HL-60/S4 treated with retinoic acid at 250 ng/mL for 4 days and 3 days (cell line): ENCODE measurements around the gene PCBP3.
"Not testable (repeated sequence)": the region's sequence is repeated elsewhere in the genome, so short reads cannot be mapped to it uniquely, and the experiment has no call there.

Experiments
- in situ Hi-C: fragments of 300-500 bp; cut with MboI; formaldehyde crosslinking; loops from 2 replicates; pipeline ENCODE4 v1.7.0; 2022; ENCODE audit warnings: low sequenced_read_pairs

PCBP3 gene

GRCh38 chr21:45662623-45663245 is 19.2 kb downstream of the PCBP3 start:
- in situ Hi-C loops: not testable (repeated sequence)

DNA sequence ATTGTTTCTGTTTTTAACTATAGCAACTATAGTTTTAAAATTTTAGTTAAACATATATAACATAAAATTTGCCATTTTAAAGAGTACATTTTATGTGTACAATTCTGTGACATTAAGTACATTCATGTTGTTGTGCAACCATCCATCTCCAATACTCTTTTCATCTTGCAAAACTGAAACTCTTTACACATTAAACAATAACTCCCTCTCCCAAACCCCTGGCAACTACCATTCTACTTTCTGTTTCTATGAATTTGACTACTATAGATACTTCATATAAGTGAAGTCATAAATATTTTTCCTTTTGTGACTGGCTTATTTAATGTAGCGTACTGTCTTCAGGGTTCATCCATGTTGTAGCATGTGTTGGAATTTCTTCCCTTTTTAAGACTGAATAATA is 25.9 kb downstream of the PCBP3 start:
- in situ Hi-C loops: no loop called here

DNA sequence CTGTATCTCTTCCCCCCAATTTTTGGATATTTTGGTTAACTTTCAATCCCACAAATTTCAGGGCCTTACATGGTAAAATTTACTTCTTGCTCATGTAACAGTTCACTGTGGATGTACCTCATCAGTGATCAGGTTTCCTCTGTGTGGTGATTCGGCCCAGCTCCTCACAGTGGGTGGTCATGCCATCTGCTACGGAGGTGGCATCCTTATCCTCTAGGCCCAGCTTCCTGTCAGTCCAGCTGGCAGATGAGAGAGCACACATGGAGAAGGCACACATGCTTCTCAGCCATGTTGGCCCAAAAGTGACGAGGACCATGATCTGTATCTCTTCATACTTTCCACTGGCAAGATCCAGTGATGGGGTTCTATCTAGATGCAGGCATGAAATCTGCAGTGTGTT is 27.2 kb downstream of the PCBP3 start:
- in situ Hi-C loops: no loop called here

DNA sequence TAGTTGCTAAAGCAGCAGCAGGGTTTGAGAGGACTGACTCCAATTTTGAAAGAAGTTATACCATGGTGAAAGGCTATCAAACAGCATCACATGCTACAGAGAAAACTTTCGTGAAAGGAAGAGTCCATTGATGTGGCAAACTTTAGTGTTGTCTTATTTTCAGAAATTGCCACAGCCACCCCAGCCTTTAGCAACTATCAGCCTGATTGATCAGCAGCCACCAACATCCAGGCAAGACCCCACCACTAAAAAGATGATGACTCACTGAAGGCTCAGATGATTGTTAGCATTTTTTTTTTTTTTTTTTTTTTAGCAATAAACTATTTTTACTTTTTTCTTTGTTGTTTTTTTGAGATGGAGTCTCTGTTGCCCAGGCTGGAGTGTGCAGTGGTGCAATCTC is 35.3 kb downstream of the PCBP3 start:
- in situ Hi-C loops: not testable (repeated sequence)

DNA sequence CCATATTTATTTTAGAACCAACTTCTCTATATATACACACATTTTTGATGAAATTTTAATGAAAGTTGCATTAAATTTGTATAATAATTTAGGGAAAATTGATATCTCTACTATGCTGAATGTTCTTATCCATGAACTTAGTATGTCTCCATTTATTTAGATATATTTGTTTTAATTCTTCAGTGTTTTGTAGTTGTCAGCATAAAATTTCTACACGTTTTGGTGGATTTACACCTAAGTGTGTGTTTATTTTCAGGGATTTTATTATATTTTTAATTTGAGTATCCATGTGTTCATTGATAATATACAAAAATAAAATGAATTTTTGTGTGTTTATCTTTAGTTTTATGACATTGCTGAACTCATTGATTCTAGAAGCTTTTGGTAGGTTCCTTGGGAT is 36.7 kb downstream of the PCBP3 start:
- in situ Hi-C loops: no loop called here

DNA sequence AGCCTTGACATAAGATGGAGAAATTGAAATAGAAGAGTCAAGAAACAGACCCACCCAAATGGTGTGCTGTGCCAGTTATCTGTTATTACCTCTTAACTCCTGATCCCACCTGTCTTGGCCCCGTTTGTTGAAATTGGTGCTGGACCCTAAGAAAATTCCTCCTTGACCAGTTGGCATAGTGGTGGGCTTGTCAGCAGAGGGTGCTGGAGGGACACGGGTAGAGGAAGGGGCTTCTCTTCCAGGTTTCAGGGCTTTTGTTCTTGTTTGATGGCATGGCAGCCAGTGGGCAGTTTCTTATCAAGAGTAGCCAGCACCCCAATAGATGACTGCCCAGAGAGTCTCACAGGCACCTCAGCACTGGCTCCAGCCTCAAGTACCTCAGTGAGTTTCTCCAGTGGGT is 51.6 kb downstream of the PCBP3 start:
- in situ Hi-C loops: no loop called here

- in situ Hi-C loops: no loop called here
These were observed 55.1 kb downstream of the PCBP3 start for GRCh38 chr21:45698493-45699184.

GRCh38 chr21:45699251-45699942 is 55.9 kb downstream of the PCBP3 start:
- in situ Hi-C loops: no loop called here

DNA sequence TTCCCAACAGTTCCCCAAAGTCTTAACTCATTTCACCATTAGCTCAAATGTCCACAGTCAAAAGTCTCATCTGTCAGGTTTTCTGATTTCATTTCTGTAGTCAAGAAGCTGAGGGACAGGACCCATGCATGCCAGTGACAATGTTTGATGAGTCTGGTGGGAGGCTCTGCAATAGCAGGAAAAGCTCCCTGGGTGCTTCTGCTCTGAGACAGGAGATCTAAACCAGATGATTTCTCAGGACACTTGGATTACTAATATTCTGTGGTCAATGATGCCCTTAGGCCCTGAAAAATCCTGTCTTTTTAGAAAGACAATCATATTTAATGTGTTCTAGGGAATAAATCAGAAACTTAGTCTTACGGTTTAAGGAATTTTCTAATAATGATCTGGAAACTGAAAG is 56.4 kb downstream of the PCBP3 start:
- in situ Hi-C loops: no loop called here

DNA sequence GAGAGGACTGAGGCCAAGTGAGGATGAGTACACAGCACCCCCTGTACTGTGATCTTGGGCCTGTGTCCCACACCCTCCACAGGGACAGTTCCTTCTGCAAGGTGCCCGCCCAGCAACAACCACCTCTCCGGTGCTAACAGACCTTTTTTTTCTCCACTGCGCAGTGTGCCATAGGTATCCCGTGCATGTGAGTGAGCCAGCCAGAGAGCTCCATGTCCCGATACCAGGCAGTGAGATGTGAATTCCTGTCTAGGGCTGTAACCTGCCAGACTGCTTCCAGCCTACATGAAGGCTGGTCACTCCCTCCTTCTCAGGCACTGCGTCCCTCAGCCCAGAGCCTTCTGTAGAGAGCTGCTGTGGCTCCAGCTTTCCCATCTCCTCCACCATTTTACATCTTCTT is 56.9 kb downstream of the PCBP3 start:
- in situ Hi-C loops: no loop called here

GRCh38 chr21:45704311-45705108 is 61.0 kb downstream of the PCBP3 start:
- in situ Hi-C loops: no loop called here

GRCh38 chr21:45706299-45706698 is 62.8 kb downstream of the PCBP3 start:
- in situ Hi-C loops: no loop called here

DNA sequence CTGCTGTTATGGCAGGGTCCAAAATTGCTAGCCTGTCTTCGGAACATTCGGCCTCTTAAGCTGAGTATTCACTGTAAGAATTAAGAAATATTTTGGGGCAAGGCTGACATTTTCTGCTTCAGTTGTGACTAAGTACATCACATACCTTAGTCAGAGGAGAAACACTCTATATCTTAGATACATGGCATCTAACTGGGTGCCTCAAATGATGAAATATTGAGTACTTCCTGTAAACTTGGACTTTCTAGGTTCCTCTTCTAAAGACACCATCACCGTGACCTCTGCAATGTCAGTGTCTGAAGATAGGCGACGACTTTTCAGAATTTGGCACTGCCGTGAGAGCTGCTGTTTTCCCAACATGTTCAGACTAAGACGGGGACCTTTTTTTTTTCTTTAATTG is 65.6 kb downstream of the PCBP3 start:
- in situ Hi-C loops: no loop called here

- in situ Hi-C loops: no loop called here
These were observed 66.3 kb downstream of the PCBP3 start for GRCh38 chr21:45709696-45710268.

DNA sequence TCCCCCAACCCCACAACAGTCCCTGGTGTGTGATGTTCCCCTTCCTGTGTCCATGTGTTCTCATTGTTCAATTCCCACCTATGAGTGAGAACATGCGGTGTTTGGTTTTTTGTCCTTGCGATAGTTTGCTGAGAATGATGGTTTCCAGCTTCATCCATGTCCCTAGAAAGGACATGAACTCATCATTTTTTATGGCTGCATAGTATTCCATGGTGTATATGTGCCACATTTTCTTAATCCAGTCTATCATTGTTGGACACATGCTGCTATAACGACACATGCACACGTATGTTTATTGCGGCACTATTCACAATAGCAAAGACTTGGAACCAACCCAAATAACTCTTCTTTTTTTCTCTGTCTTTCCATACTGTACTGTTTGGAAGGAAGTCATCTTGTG is 66.8 kb downstream of the PCBP3 start:
- in situ Hi-C loops: not testable (repeated sequence)

DNA sequence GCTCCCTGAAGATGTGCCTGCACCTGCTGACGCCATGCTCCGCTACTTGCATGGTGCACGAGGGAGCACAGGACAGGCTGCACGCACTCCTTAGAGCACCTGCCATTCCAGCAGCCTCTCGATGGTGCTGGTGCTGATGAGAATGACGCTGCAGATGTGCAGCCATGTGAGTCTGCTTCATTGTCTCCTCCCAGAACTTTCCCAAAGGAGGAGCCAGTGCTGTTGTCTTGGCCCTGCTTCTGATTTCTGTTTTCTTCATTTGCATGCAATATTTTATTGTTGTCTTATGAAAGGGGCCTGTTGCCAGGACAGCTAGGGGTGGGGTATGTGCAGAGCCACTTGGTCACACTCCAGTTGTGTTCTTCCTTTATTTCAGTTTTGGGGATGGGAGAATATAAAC is 70.1 kb downstream of the PCBP3 start:
- in situ Hi-C loops: no loop called here

DNA sequence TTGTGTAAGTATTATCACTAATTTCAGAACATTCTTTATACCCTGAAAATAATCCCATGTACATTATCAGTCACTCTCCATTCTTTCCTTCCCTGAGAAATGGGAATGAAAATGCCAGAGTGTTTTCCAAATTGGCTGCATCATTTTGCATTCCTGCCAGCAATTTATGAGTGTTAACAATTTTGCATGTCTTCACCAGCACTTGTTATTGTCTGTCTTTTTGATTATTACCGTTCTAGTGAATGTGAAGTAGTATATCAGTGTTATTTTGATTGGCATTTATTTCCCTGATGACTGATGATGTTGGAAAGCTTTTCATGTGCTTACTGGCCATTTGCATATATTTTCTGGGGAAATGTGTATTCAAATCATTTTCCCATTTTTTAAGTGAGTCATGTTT is 71.9 kb downstream of the PCBP3 start:
- in situ Hi-C loops: no loop called here

- in situ Hi-C loops: no loop called here
These were observed 74.9 kb downstream of the PCBP3 start for GRCh38 chr21:45718413-45718812.

DNA sequence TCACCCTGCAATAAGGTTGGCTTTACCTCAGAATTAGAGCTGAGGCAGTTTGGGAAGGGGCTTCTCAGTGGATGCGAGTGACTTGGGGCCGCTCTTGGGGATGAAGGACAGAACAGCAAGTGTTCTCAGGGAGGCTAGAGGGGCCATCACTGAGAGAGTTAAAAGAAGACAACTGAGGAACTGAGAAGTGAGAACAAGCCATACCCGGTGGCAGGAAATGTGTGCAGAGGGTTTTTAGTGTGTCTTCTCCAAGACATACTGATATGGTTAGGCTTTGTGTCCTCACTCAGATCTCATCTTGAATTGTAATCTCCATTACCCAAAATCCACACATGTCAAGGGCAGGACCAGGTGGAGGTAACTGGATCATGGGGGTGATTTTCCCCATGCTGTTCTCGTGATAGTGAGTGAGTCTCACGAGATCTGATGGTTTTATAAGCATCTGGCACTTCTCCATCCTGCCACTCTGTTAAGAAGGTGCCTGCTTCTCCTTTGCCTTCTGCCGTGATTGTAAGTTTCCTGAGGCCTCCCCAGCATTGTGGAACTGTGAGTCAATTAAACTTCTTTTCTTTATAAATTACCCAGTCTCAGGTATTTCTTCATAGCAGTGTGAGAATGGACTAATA is 75.8 kb downstream of the PCBP3 start:
- in situ Hi-C loops: no loop called here

DNA sequence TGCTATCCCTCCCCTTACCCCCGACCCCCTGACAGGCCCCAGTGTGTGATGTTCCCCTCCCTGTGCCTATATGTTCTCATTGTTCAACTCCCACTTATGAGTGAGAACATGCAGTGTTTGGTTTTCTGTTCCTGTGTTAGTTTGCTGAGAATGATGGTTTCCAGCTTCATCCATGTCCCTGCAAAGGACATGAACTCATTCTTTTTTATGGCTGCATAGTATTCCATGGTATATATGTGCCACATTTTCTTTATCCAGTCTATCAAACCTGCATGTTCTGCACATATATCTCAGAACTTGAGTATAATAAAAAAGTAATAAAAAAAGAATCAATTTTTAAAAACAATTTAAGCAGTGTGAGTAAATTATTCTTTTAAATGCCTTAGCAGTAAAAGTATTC is 76.7 kb downstream of the PCBP3 start:
- in situ Hi-C loops: not testable (repeated sequence)

DNA sequence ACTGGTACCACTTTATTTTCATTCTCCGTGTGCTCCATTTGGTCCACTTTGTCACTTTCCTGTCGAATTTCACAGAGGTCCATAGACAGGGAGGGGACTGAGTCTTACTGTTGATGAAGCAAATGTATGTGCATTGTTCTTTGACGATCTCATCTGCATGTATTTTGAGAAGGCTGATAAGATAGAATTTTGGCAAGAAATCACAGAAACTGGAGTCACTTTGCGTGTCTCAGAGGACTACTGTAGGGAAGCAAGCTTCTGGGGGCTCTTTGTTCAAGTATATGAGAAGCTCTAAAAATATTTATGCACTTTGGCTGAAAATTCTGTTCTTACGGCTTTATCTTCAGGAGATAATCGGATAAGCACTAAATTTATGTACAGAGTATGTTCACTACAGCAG is 78.1 kb downstream of the PCBP3 start:
- in situ Hi-C loops: no loop called here
